Erythroblast (primary cell): ENCODE results near the gene WIF1.

Experiments used
- GATA1 ChIP-seq: IDR thresholded peaks from 2 replicates; pipeline ENCODE4 v1.6.1; 2011; ENCODE audit warnings: low read depth, mild to moderate bottlenecking, control low read depth, low read length, moderate library complexity
- POLR2A ChIP-seq: IDR thresholded peaks from 2 replicates; pipeline ENCODE4 v1.6.1; 2011; ENCODE audit warnings: mild to moderate bottlenecking, low read length

DNA sequence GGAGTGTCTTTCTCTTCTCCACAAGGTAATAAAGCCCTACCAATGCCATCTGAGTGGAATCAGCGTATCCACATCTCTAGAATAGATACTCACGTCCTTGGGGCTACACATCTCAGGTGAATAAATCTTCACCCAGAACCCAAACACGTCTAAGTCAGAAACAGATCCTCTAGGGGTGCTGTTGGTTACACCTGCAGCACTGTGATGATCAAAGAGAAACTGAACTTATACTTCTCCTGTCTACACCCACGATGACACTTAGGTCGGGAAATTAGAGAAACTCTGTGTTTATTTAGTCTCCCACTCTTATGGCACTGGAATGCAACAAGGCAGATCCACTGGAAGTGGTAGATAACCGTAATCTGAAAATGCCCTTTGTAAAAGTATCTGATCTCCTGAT, 46.2 kb downstream of the WIF1 start:
- TF ChIP-seq POLR2A, result no peak
- TF ChIP-seq GATA1, result no peak
